Measurements from ENCODE around the gene SLC38A3. TPM values are rescaled to one million over a fixed set of nuclear protein-coding genes. Genes with fewer than 3 reads are reported as not detected.

Gene SLC38A3
- total and polyA plus RNA-seq, 9 of the 15 experiments (the other 6 are each of a cell fraction or from before 2014, with no cell fraction given): 0.09 to 0.38 (median 0.16) TPM; not detected in 6

DNA sequence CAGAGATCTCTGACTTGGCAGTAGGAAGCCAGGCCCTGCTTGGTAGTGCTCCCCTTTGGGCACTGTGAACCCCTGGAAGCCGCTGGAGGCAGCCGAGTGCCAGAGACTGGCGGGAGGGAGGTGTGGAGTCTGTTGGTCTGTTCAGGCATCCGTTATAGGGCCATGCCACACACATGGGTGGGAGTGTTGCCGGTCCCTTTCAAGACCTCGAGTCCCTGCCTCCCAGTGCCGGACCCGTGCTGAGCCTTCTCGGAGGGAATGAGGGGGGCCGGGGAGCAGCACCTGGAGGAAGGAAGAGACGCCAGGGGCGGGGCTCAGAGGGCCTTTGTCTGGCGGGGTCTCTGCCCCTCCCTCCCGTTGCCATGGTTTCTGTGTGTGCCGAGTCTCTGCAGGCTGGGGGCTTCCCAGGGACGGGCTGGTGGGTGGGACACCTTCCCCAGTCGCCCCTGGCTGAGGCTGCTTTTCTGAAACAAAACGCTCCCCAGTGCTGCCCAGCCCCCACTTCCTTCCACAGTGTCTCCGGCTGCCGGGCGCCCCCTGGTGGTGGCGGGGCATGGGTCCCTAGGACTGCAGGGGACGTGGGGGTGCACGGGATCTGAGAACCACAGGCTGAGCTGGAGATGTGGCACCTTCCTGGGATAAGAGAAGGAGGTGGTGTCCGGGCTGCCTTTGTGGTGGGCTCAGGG, 40.9 kb downstream of the SLC38A3 start (continued):
- TF ChIP-seq, protein P1, sequence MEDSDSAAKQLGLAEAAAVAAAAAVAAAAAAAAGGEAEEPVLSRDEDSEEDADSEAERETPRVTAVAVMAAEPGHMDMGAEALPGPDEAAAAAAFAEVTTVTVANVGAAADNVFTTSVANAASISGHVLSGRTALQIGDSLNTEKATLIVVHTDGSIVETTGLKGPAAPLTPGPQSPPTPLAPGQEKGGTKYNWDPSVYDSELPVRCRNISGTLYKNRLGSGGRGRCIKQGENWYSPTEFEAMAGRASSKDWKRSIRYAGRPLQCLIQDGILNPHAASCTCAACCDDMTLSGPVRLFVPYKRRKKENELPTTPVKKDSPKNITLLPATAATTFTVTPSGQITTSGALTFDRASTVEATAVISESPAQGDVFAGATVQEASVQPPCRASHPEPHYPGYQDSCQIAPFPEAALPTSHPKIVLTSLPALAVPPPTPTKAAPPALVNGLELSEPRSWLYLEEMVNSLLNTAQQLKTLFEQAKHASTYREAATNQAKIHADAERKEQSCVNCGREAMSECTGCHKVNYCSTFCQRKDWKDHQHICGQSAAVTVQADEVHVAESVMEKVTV (CRISPR knock-in tag; IDR thresholded peaks at IDR 0.05): peak; percentile 73
- TF ChIP-seq NFIC (IDR thresholded peaks at IDR 0.05) (peak; percentile 28; the same call in 1 of the 2 replicates), XRCC5 (IDR thresholded peaks at IDR 0.05; ENCODE audit: low read depth, low read length) (peak; percentile 84), NCOA1 (IDR thresholded peaks at IDR 0.05; ENCODE audit: low read depth) (peak; percentile 15; the same call in 1 of the 2 replicates), HMGN3 (IDR thresholded peaks at IDR 0.05; ENCODE audit: borderline replicate concordance, extremely low read depth, insufficient read length, low read depth, low read length) (peak; percentile 49), RB1 (IDR thresholded peaks at IDR 0.05; ENCODE audit: low read depth) (peak; percentile 79), ZNF79 (CRISPR knock-in tag; IDR thresholded peaks at IDR 0.05; ENCODE audit: low read depth) (no peak), SPI1 (IDR thresholded peaks at IDR 0.05; ENCODE audit: borderline replicate concordance, low read depth, low read length) (peak; percentile 79), ZFX (CRISPR knock-in tag; IDR thresholded peaks at IDR 0.05) (0 out of 2 replicates have a peak, but pooled peaks have one; percentile 31), FIP1L1 (IDR thresholded peaks at IDR 0.05; ENCODE audit: low read depth, low read length, poor library complexity, severe bottlenecking) (peak; percentile 57), PHF21A (IDR thresholded peaks at IDR 0.05; ENCODE audit: borderline replicate concordance, low read depth) (0 out of 2 replicates have a peak, but pooled peaks have one; percentile 12), BRD9 (IDR thresholded peaks at IDR 0.05; ENCODE audit: low read depth, partially characterized antibody) (peak; percentile 81), SMC3 (conservative IDR thresholded peaks at IDR 0.05; ENCODE audit: insufficient read depth, low read depth, low read length) (peak; percentile 87)
- TF ChIP-seq, protein P2, sequence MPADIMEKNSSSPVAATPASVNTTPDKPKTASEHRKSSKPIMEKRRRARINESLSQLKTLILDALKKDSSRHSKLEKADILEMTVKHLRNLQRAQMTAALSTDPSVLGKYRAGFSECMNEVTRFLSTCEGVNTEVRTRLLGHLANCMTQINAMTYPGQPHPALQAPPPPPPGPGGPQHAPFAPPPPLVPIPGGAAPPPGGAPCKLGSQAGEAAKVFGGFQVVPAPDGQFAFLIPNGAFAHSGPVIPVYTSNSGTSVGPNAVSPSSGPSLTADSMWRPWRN (IDR thresholded peaks at IDR 0.05; ENCODE audit: low read depth): no peak
- TF ChIP-seq, protein P3, sequence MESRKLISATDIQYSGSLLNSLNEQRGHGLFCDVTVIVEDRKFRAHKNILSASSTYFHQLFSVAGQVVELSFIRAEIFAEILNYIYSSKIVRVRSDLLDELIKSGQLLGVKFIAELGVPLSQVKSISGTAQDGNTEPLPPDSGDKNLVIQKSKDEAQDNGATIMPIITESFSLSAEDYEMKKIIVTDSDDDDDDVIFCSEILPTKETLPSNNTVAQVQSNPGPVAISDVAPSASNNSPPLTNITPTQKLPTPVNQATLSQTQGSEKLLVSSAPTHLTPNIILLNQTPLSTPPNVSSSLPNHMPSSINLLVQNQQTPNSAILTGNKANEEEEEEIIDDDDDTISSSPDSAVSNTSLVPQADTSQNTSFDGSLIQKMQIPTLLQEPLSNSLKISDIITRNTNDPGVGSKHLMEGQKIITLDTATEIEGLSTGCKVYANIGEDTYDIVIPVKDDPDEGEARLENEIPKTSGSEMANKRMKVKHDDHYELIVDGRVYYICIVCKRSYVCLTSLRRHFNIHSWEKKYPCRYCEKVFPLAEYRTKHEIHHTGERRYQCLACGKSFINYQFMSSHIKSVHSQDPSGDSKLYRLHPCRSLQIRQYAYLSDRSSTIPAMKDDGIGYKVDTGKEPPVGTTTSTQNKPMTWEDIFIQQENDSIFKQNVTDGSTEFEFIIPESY (CRISPR knock-in tag; IDR thresholded peaks at IDR 0.05): 0 out of 2 replicates have a peak, but pooled peaks have one; percentile 62
- TF ChIP-seq, protein P4, sequence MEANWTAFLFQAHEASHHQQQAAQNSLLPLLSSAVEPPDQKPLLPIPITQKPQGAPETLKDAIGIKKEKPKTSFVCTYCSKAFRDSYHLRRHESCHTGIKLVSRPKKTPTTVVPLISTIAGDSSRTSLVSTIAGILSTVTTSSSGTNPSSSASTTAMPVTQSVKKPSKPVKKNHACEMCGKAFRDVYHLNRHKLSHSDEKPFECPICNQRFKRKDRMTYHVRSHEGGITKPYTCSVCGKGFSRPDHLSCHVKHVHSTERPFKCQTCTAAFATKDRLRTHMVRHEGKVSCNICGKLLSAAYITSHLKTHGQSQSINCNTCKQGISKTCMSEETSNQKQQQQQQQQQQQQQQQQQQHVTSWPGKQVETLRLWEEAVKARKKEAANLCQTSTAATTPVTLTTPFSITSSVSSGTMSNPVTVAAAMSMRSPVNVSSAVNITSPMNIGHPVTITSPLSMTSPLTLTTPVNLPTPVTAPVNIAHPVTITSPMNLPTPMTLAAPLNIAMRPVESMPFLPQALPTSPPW (CRISPR knock-in tag; IDR thresholded peaks at IDR 0.05): peak; percentile 87
- TF ChIP-seq, protein P5, sequence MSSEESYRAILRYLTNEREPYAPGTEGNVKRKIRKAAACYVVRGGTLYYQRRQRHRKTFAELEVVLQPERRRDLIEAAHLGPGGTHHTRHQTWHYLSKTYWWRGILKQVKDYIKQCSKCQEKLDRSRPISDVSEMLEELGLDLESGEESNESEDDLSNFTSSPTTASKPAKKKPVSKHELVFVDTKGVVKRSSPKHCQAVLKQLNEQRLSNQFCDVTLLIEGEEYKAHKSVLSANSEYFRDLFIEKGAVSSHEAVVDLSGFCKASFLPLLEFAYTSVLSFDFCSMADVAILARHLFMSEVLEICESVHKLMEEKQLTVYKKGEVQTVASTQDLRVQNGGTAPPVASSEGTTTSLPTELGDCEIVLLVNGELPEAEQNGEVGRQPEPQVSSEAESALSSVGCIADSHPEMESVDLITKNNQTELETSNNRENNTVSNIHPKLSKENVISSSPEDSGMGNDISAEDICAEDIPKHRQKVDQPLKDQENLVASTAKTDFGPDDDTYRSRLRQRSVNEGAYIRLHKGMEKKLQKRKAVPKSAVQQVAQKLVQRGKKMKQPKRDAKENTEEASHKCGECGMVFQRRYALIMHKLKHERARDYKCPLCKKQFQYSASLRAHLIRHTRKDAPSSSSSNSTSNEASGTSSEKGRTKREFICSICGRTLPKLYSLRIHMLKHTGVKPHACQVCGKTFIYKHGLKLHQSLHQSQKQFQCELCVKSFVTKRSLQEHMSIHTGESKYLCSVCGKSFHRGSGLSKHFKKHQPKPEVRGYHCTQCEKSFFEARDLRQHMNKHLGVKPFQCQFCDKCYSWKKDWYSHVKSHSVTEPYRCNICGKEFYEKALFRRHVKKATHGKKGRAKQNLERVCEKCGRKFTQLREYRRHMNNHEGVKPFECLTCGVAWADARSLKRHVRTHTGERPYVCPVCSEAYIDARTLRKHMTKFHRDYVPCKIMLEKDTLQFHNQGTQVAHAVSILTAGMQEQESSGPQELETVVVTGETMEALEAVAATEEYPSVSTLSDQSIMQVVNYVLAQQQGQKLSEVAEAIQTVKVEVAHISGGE (CRISPR knock-in tag; IDR thresholded peaks at IDR 0.05): peak in 1 of 3 experiments; percentile 74; a peak in 2 of 6 replicates

All from K562 (cell line).